ENCODE results near the gene ARHGAP42.
A peak's percentile ranks its signal among the peaks of the same experiment; 100 is the strongest.

Gene ARHGAP42

GRCh38 chr11:100849009-100849900, 162.2 kb downstream of the ARHGAP42 start:
- peak; percentile 62 for DNase-seq

GRCh38 chr11:100849901-100850235, 162.8 kb downstream of the ARHGAP42 start:
- DNase-seq: no peak

GRCh38 chr11:100851147-100851546, 164.1 kb downstream of the ARHGAP42 start:
- DNase-seq: no peak

GRCh38 chr11:100851584-100852152, 164.6 kb downstream of the ARHGAP42 start:
- no peak for DNase-seq

GRCh38 chr11:100855466-100856067, 168.5 kb downstream of the ARHGAP42 start:
- DNase-seq: peak; percentile 69

GRCh38 chr11:100857236-100858005, 170.3 kb downstream of the ARHGAP42 start:
- no peak for DNase-seq

- DNase-seq: no peak
These were observed 173.4 kb downstream of the ARHGAP42 start for GRCh38 chr11:100860318-100861155.

- DNase-seq: no peak
These were observed 174.1 kb downstream of the ARHGAP42 start for GRCh38 chr11:100861212-100861611.

- DNase-seq: no peak
These were observed 176.0 kb downstream of the ARHGAP42 start for GRCh38 chr11:100863080-100863581.

GRCh38 chr11:100865443-100866065, 178.5 kb downstream of the ARHGAP42 start:
- no peak for DNase-seq

- DNase-seq: no peak
These were observed 179.4 kb downstream of the ARHGAP42 start for GRCh38 chr11:100866453-100866852.

GRCh38 chr11:100867606-100868005, 180.5 kb downstream of the ARHGAP42 start:
- no peak for DNase-seq

GRCh38 chr11:100869328-100869727, 182.2 kb downstream of the ARHGAP42 start:
- no peak for DNase-seq

- DNase-seq: no peak
These were observed 183.1 kb downstream of the ARHGAP42 start for GRCh38 chr11:100870138-100870537.

GRCh38 chr11:100872951-100873740, 186.1 kb downstream of the ARHGAP42 start:
- peak; percentile 70 for DNase-seq

GRCh38 chr11:100874203-100874602, 187.1 kb downstream of the ARHGAP42 start:
- DNase-seq: no peak

- no peak for DNase-seq
These were observed 188.4 kb downstream of the ARHGAP42 start for GRCh38 chr11:100875521-100875869.

GRCh38 chr11:100876815-100877520, 189.9 kb downstream of the ARHGAP42 start:
- peak; percentile 44 for DNase-seq

GRCh38 chr11:100878474-100878873, 191.4 kb downstream of the ARHGAP42 start:
- DNase-seq: no peak

GRCh38 chr11:100882957-100883356, 195.9 kb downstream of the ARHGAP42 start:
- no peak for DNase-seq

Data from NCI-H446 treated with DMSO at 0.1 percent for 48 hours (cell line).